Lung (tissue), 12 donors: ENCODE results near the gene HCLS1. TPM values are rescaled to one million over a fixed set of nuclear protein-coding genes. Genes with fewer than 3 reads are reported as not detected.
"Not testable (repeated sequence)": the region's sequence is repeated elsewhere in the genome, so short reads cannot be mapped to it uniquely, and the experiment has no call there.

Experiments used
- ATAC-seq: fragments of 200-7000 bp; cut with Tn5 transposase; one replicate; pipeline ENCODE4 v1.9.1; 2020; ENCODE audit warnings: moderate number of reproducible peaks; ENCODE audit not compliant: insufficient read depth, low FRiP score
- DNase-seq, 3 donors: peaks; one replicate each; pipeline ENCODE4 v3.0.0-alpha.2; 2013 to 2017
- H3K27ac ChIP-seq, 2 donors: one replicate each; pipeline ENCODE4 v1.5.1; 2013; ENCODE audit warnings: mild to moderate bottlenecking in 2 of 2, moderate library complexity in 2 of 2, control low read depth in 1 of 2, inconsistent platforms in 1 of 2, low read depth in 1 of 2, low read length in 1 of 2
- H3K27me3 ChIP-seq, 3 donors: one replicate each; pipeline ENCODE4 v1.5.1; 2013; ENCODE audit warnings: low read length in 2 of 3; ENCODE audit not compliant: control insufficient read depth in 3 of 3, insufficient read depth in 3 of 3
- H3K36me3 ChIP-seq, 4 donors: one replicate each; pipeline ENCODE4 v1.5.1; 2013; ENCODE audit warnings: low read length in 4 of 4, mild to moderate bottlenecking in 1 of 4, moderate library complexity in 1 of 4; ENCODE audit not compliant: control insufficient read depth in 4 of 4, insufficient read depth in 4 of 4
- H3K4me1 ChIP-seq, 5 donors: one replicate each; pipeline ENCODE4 v1.5.1; 2013; ENCODE audit warnings: low read length in 5 of 5, mild to moderate bottlenecking in 2 of 5, moderate library complexity in 1 of 5; ENCODE audit not compliant: control insufficient read depth in 5 of 5, insufficient read depth in 5 of 5
- H3K4me3 ChIP-seq: one replicate; pipeline ENCODE4 v1.5.1; 2013; ENCODE audit warnings: mild to moderate bottlenecking, control low read depth, moderate library complexity
- H3K9ac ChIP-seq, 2 donors: one replicate each; pipeline ENCODE4 v1.5.1; 2013; ENCODE audit warnings: low read length in 2 of 2, control low read depth in 1 of 2; ENCODE audit not compliant: insufficient read depth in 1 of 2
- H3K9me3 ChIP-seq, 4 donors: one replicate each; pipeline ENCODE4 v1.5.1; 2013; ENCODE audit warnings: low read length in 3 of 4, mild to moderate bottlenecking in 1 of 4, moderate library complexity in 1 of 4; ENCODE audit not compliant: control insufficient read depth in 4 of 4, insufficient read depth in 3 of 4
- CTCF ChIP-seq: IDR thresholded peaks from 2 replicates; pipeline ENCODE4 v1.5.1; 2012; ENCODE audit warnings: mild to moderate bottlenecking; ENCODE audit errors: control extremely low read depth, extremely low read depth
- WGBS, 2 donors: extraction: QIAGEN DNeasy Blood & Tissue Kit; methylation state at CpG; one replicate each; pipeline ENCODE4 v1.1.7; 2013; 5-methylcytosine and 5-hydroxymethylcytosine counted together
- polyA plus RNA-seq, 2 donors: library from polyadenylated mRNA; stranded (reverse); fragments of 200-250 nt; gene quantifications; one replicate each; pipeline ENCODE4 v1.2.1, GENCODE V29; 2013
- total RNA-seq, 2 donors: library from RNA; depleted of rRNA in 1 of 2; stranded (reverse); fragments of >200 nt in 1 of 2; gene quantifications; one replicate each; pipeline ENCODE4 v1.2.1, GENCODE V29; 2014 to 2021
- donor health status: control.
- donor health status: control.
- donor health status: Bipolar disorder and iron deficiency.
- donor health status: healthy.
- donor health status: DM: yes; HTN: yes; CAD: no.

HCLS1 gene
- total and polyA plus RNA-seq, 4 donors: 23.9 to 240 (median 69.3) TPM

DNA sequence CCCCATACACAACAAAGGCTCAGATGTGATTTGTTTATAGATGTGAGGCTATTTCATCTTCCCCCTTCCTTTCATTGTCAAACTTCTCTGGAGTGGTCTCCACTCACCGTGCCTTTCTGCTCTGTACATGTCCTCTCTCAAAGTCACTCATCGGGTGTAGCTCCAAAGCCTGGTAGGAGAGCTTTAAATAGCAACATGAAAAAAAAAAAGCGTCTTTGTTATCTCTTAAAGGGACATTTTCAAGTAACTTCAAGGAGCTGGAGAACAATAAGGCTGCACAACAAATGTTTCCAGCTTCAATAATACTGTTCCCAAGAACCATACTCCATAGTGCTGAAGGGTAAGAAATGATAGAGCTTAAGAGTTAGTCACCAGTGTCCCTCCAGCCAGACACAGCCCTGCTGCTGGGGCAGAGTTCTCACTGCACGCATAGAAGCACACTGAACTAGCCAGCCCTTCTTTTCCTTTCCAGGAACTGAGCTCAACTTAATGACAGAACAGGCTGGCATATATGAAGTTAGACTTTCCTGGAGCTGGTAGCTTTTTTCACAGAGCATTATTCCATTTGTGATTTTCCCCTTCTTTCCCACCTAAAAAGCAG lies 59.4 kb downstream of the HCLS1 start:
- no peak overlapping the region for H3K9ac ChIP-seq
- no peaks in the 10 kb centered on the region for H3K27me3 ChIP-seq
- no peak for TF ChIP-seq CTCF
- 21 to 51% methylated on average over 4 of the region's 4 CpGs for WGBS, 2 donors
- no peaks in the 10 kb centered on the region for H3K9me3 ChIP-seq
- H3K4me3 ChIP-seq: no peak overlapping the region
- no peaks in the 10 kb centered on the region for H3K36me3 ChIP-seq
- ATAC-seq: no peak
- peaks cover 0 to 22% (median 0%) of the 10 kb centered on the region in 5 donors for H3K4me1 ChIP-seq
- DNase-seq: peak in 1 of 3 donors; percentile 3
- peak overlapping the region in 1 of 2 donors; percentile 97 for H3K27ac ChIP-seq

- ATAC-seq, H3K36me3 ChIP-seq, H3K9me3 ChIP-seq, DNase-seq, H3K9ac ChIP-seq, H3K4me3 ChIP-seq, H3K27me3 ChIP-seq, H3K4me1 ChIP-seq: not testable (repeated sequence)
- 89 to 97% methylated on average over 2 of the region's 2 CpGs for WGBS, 2 donors
- H3K27ac ChIP-seq: peak overlapping the region in 1 of 2 donors; percentile 97
Measured at GRCh38 chr3:121599900-121600299, 60.8 kb downstream of the HCLS1 start.

DNA sequence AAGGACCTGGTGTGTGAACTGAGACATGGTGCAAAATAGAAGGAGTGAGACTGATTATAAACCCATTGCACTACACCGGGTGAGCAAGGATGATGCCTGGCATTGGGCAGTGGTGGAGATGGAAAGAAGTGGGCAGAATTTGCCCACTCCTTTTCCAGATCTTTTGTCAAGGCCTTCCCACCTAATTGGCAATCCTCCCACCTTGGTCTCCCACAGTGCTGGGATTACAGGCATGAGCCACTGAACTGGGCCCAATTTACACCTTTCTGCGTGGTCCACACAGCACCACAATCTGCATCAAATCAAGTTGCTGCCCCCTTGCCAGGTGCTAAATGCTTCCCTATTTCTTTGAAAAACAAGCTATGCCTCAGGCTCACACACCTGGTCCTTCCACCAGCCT lies 62.1 kb downstream of the HCLS1 start:
- Histone ChIP-seq H3K4me1 (peaks cover 0 to 10% (median 0%) of the 10 kb centered on the region in 5 donors), H3K36me3 (no peaks in the 10 kb centered on the region), H3K27ac (peak overlapping the region in 1 of 2 donors; percentile 56), H3K4me3 (no peak overlapping the region), H3K9me3 (no peaks in the 10 kb centered on the region), H3K27me3 (no peaks in the 10 kb centered on the region), H3K9ac (no peak overlapping the region)
- 93 to 98% methylated on average over 2 of the region's 2 CpGs for WGBS, 2 donors
- ATAC-seq (no peak), DNase-seq (no peak)
- TF ChIP-seq CTCF: no peak

DNA sequence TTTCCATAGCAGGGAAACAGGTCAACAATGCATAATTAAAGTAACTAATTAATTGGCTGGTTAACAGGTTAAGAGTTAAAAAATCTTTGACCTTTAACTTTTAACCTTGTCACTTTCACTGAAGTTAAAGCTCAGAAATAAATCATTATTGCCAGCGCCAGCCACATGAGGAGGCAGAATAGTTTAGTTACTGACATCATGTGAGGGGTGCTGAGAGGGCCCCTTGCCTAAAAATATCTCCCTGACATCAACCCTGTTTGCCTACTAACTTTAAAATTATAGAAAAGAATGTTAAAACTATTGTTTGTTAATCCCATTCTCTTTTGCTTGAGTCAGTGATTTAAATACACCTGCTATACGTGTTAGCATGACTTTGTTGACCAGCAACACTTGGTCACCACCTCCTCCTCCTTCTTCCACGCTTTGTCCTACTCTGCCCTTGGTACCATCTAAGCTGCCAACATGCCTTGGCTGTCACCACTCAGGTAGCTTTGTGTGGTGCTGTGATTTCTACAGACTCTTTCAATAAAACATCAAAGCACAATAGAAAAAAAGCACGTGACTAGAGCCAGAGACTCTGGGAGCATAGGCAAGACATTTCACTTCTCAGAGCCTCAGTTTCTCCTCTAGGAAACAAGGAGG lies 64.8 kb downstream of the HCLS1 start:
- Histone ChIP-seq H3K36me3 (no peaks in the 10 kb centered on the region), H3K27ac (peak overlapping the region in 1 of 2 donors; percentile 78), H3K4me1 (peaks cover 0 to 3% (median 0%) of the 10 kb centered on the region in 5 donors), H3K9ac (no peak overlapping the region), H3K27me3 (no peaks in the 10 kb centered on the region), H3K9me3 (no peaks in the 10 kb centered on the region), H3K4me3 (no peak overlapping the region)
- DNase-seq: no peak
- WGBS, 2 donors: 86 to 91% methylated on average over 4 of the region's 4 CpGs
- ATAC-seq: no peak
- TF ChIP-seq CTCF: no peak
